GM19438 (cell line): Measurements from ENCODE around the gene IRS1.
A peak's percentile ranks its signal among the peaks of the same experiment; 100 is the strongest.

Source experiments
- ATAC-seq: cut with Tn5 transposase; IDR thresholded peaks from one replicate; pipeline ENCODE4 v1.9.1; 2021; ENCODE audit warnings: low read depth; ENCODE audit not compliant: unreplicated experiment

Gene IRS1

GRCh38 chr2:226733189-226733858 is 66.3 kb downstream of the IRS1 start:
- ATAC-seq = peak; percentile 60

- no peak for ATAC-seq
Observed at GRCh38 chr2:226732478-226733188, 67.0 kb downstream of the IRS1 start.

DNA sequence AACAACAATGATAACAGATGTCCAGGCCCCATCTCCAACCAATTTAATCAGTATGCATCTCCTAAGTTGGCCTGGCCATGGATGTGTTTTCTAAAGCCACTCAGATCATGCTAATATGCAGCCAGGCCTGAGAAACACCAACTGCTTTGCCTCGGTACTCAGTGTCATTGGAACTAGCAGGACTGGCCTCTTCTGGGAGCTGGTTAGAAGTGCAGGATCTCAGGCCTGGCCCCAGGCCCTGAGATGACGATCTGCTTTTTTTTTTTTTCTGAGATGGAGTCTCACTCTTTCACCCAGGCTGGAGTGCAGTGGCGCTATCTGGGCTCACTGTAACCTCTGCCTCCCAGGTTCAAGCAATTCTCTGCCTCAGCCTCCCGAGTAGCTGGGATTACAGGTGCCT is 69.1 kb downstream of the IRS1 start:
- no peak for ATAC-seq

DNA sequence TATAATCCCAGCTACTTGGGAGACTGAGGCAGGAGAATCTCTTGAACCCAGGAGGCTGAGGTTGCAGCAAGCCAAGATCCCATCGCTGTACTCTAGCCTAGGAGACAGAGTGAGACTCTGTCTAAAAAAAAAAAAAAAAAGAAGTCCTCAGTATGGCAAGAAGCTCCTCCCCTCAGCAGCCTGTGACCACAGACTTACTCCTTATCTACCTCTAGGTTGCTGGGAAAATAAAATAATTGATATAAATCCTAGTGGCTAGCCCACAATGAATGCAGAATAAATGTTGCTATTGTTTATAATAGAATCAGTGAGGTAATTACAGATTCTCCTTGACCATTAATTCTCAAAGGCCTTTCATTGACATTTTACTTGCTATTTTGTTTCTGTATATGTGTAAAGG is 70.6 kb downstream of the IRS1 start:
- ATAC-seq = no peak

GRCh38 chr2:226727251-226727650 is 72.4 kb downstream of the IRS1 start:
- ATAC-seq = no peak

- ATAC-seq = no peak
Observed at GRCh38 chr2:226726546-226726945, 73.1 kb downstream of the IRS1 start.

DNA sequence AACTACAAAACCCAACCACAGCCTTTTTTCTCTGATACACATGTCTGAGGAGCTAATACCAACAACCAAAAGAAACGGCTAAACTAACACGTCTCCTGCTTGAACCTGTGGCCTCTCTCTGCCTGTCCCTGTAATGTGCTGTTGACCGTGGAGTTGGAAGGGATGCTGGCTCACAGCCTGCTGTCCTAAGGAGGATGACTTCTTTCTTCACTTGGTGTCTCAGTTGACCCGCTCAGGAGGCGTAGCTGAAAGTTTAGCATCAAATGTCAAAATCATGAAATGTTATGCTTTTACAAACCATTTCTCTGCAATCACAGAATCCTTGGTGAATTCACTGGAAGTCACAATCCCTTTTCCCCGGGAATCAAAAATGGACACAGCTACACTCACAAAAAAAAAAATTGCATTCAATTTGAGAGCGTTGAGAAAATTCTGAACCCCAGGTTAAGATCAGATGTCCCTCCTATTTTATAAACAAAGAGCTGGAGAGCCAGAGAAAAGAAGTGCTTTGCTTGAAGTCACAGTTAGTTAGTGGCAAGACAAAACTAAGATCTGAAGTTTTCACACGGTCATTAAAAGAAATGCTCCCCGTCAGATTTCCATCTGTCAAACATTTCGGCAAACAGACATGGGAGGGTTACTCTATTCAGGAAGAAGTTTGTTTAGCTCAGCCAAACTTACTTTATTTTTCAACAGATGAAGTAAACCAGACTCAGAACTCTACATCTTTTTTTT is 74.3 kb downstream of the IRS1 start:
- ATAC-seq = no peak

GRCh38 chr2:226721541-226721940 is 78.1 kb downstream of the IRS1 start:
- no peak for ATAC-seq

- no peak for ATAC-seq
Observed at GRCh38 chr2:226720948-226721347, 78.7 kb downstream of the IRS1 start.

DNA sequence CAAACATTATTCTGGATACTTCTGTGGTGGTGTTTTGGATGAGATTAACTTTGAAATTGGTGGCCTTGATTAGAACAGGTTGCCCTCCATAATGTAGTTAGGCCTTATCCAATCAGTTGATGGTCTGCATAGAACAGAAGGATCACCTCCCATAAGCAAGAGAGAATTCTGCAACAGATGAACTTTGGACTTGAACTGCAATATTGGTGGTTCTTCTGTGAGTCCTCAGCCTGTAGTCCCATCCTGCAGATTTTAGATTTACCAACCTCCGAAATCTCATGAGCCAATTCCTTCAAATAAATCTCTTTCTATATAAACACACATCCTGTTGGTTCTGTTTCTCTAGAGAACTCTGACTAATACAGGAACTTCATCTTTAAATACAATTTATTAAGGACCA is 81.9 kb downstream of the IRS1 start:
- no peak for ATAC-seq

- ATAC-seq = no peak
Observed at GRCh38 chr2:226716126-226716525, 83.5 kb downstream of the IRS1 start.

GRCh38 chr2:226715347-226715990 is 84.2 kb downstream of the IRS1 start:
- ATAC-seq = no peak

DNA sequence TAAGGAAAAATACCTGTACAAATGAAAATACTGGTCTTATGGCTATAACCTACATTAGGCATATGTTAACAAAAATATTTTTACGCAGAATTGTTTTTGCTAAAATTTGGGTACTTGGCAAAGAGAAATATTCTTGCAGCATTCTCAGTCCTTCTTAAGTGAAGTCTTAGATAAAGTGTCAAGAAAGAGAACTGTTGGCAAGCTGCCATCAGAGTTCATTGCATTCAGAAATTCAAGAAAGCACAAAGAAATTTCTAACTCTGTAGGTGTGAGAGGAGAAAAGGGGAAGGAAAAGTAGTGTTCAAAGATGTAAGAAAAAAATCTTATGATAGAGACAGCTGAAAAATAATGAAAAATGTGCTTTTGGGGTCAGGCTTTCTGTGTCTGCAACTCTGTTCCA is 86.7 kb downstream of the IRS1 start:
- no peak for ATAC-seq

DNA sequence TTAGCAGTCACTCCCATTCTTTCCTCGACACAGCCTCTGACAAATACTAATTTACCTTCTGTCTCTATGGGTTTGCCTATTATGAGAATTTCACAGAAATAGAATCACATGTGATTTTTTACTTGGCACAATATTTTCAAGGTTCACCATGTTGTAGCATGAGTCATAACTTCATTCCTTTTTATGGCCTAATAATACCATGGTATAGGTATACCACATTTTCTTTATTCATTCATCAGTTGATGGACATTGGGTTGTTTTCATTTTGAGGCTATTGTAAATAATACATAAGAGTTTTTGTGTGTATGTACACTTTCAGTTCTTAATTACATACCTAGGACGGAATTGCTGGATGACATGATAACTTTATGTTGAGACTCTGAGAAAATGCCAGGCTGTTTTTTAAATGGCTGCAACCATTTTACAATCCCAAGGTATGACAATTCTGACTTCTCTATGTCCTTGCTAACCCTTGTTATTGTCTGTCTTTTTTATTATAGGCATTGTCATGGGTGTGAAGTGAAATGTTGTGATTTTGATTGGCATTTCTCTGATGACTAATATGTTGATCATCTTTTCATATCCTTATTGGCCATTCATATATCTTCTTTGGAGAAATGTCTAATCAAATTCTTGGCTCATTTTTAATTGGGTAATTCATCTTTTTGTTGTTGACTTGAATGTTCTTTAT is 87.9 kb downstream of the IRS1 start:
- no peak for ATAC-seq

DNA sequence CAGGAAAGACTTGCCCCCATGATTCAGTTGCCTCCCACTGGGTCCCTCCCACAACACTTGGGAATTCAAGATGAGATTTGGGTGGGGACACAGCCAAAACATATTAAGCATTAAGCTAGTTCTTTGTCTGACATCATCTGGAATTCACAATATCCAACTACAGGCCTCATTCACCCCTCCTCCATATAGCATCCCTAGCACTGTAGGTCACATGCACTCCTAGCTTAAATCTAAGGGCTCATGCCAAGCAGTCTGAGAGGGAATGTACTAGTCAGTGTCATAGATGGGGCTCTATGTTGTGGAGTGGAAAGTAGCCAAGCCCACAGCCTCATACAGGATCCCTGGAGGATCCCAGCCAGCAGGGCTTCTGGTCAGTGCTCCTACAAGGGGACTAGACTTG is 92.1 kb downstream of the IRS1 start:
- no peak for ATAC-seq

GRCh38 chr2:226705965-226706364 is 93.7 kb downstream of the IRS1 start:
- ATAC-seq = no peak

- ATAC-seq = no peak
Observed at GRCh38 chr2:226705133-226705886, 94.3 kb downstream of the IRS1 start.

GRCh38 chr2:226703514-226703913 is 96.1 kb downstream of the IRS1 start:
- ATAC-seq = no peak

- no peak for ATAC-seq
Observed at GRCh38 chr2:226702376-226702775, 97.2 kb downstream of the IRS1 start.

DNA sequence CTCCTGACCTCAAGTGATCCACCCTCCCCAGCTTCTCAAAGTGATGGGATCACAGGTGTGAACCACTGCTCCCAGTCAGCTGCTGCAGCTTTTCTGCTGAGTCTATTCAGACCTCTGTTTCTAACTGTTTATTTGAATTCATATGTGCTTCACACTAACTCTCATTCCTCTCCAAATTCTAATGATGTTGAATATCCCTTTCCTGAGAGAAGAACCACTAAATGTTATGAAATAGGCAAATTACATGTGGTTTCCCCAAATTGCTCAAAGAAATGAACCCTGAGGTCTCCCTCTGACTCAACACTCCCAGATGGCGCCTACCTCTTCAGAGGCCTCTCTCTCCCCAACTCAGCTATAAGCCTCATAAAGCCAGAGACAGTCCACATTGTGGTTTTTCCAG is 98.6 kb downstream of the IRS1 start:
- ATAC-seq = no peak
